Measurements from ENCODE around the gene HACD2.
"Not testable (repeated sequence)": the region's sequence is repeated elsewhere in the genome, so short reads cannot be mapped to it uniquely, and the experiment has no call there.

The HACD2 gene

GRCh38 chr3:123522320-123523022 lies 62.4 kb downstream of the HACD2 start:
- no peak for DNase-seq

- no peak for DNase-seq
Observed at GRCh38 chr3:123521179-123521969, 63.5 kb downstream of the HACD2 start.

GRCh38 chr3:123520656-123521055 lies 64.2 kb downstream of the HACD2 start:
- DNase-seq, result no peak

- no peak for DNase-seq
Observed at GRCh38 chr3:123518892-123519485, 65.9 kb downstream of the HACD2 start.

DNA sequence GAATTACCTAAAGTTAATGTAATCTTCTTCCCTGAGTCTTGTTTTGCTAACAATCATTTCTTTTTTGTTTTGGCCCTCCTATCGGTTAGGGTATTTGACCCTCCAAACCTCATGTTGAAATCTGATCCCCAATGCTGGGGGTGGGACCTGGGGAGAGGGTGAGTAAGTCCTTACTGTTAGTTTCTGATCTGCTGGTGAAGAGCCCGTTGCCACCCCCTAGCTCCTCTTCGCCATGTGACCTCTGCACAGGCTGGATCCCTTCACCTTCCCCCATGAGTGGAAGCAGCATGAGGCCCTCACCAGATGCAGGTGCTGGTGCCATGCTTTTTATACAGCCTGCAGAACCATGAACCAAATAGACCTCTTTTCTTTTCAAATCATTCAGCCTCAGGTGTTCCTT lies 73.1 kb downstream of the HACD2 start:
- DNase-seq, result no peak

DNA sequence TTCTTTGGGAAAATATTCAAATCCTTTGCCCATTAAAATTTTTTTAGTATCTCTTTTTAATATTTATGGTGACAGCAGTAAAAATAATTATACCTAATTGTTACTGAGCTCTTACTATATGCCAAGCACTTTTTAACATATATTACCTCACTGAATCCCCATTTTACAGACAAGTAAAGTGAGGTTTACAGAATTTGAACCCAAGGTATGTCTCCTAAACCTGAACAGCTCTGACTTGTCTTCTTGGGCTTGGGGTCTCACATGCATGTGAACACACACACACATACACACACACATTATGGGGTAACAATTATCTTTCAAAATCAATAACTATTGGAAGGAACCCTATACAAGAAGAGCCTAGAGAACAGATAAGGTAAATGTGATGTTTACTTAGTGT lies 73.8 kb downstream of the HACD2 start:
- DNase-seq, result no peak

DNA sequence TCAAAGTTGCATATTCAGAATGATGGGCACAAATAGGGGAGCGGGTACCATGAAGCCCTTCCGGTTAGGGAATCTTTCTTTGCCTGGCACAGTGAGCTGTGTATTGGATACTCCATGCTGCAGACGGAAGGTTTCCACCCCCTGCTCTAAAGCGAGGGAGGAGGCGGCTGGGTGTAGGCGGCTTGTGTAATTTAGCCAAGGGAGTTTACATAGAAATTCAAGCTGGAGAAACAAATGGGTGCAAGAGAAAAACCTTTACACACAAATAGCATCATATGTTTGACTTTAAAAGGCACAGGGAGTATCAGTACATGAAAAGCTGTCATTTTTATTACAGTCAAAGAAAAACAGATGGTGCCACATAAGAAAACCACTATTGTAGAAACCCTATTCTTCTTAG lies 76.7 kb downstream of the HACD2 start:
- DNase-seq, result no peak

GRCh38 chr3:123505820-123506219 lies 79.0 kb downstream of the HACD2 start:
- DNase-seq, result no peak

- no peak for DNase-seq
Observed at GRCh38 chr3:123503203-123503602, 81.7 kb downstream of the HACD2 start.

DNA sequence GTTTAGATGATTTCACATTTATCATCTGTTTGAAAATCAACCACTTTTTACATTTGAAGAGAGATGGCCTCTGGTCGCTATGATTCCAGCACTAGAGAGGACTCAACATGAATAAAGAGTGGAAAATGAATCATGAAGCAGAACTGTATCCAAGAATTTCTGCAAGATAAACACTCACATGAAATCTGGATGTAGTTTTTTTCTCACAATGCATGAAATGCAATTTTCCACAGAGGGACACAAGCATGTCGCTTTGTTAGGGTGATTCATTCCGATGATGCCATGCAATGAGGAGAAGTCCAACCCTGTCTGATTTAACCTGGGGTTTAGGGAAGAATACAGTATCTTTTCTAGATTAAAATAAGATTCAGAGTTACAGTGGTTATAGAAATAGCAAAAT lies 85.5 kb downstream of the HACD2 start:
- DNase-seq, result no peak

- no peak for DNase-seq
Observed at GRCh38 chr3:123498761-123499160, 86.1 kb downstream of the HACD2 start.

GRCh38 chr3:123493912-123494311 lies 90.9 kb downstream of the HACD2 start:
- DNase-seq, result no peak

DNA sequence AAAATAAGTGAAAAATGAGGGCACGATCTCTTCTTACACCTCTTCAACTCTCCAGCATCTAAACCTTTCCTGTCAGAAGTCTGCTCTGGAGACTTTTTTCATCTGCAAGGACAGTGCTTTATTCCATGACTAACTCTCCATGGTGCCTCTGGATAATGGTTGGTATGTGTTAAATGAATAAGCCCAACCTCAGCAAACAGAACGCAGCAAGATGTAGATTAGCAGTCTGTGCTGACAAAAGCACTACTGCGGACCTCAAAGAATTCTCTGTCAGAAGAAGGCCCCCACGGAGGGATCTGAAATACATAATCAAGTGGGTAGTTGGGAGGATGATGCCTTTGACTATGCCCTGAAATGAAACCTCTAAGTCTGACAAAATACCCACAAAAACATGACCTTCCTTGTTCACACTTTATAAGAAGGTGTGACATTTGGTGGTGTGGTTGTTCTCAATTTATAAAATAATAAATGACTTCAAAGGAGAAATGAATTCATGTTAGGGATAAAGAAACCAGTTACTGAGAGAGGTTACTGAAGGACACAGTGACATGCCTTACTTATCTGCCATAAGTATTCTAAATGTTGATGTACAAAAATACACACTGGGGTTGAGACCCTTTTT lies 92.8 kb downstream of the HACD2 start:
- DNase-seq, result no peak

DNA sequence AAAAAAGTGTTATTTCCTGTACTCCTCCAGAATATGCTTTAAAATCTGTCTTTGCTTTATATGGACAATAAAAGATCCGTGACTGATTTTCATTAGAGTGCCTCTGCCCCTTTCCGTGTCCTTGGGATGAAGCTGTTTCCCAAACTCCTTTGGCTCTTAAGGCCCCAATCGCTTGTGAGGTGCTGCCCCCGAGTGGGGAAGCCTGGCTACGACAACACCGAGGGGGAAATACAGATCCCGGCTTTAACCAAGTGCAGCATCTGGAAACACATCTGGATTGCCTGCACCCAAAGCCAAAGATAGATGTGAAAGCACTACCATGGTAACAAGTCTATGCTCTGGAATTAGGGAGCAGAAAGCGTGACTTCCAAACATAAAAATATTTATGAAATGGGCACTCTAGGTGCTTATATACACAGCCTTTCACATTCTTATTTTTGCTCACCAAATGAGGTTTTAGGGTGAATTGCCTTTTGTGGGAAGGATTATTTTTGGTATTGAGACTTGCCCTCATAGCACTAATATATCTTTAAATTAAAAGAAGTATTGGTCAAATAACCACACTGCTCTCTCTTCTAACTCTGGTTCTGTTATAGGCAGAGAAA lies 95.4 kb downstream of the HACD2 start:
- no peak for DNase-seq

GRCh38 chr3:123488645-123489347 lies 96.1 kb downstream of the HACD2 start:
- DNase-seq, result no peak

GRCh38 chr3:123487063-123487462 lies 97.8 kb downstream of the HACD2 start:
- not testable (repeated sequence) for DNase-seq

- DNase-seq, result no peak
Observed at GRCh38 chr3:123486460-123486859, 98.4 kb downstream of the HACD2 start.

DNA sequence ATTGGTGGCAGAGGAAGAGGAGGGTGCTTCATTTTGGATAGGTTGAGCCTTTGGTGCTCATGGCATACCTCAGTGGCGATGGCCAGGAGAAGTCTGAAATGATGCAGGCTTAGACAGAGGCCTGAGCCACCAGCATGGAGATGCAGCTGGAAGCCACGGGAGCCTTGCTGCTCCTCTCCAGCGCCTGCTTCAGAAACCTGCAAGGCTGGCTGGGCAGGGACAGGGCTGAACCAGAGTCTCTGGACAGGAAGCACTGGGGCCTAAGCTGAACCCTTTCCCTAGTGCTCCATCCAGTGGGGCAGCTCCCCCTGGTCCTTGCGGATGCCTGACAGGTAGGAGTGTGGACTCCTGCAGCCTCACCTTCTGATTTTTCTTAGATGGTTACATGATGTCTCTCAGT lies 99.3 kb downstream of the HACD2 start:
- DNase-seq, result no peak

- DNase-seq, result no peak
Observed at GRCh38 chr3:123483146-123483545, 101.7 kb downstream of the HACD2 start.

- no peak for DNase-seq
Observed at GRCh38 chr3:123481722-123482457, 103.0 kb downstream of the HACD2 start.

DNA sequence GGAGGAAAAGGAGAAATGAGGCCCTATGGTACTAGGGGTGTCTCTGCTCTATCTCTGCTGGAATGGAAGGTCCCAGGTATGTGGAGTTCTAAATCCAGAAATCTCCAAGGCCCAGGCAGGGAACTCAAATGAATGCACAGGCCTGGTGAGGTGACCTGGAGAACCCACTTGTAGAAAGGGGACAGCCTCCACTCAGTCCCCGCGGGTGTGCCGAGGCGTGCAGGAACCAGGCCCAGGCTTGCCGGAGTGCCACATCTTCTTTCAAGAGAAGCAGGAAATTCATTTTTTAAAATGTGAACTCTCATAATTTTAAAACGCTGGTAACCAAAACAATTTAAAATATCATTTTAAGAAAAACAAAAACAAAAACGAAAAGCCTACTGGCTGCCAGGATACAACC lies 103.8 kb downstream of the HACD2 start:
- no peak for DNase-seq

GRCh38 chr3:123480428-123480827 lies 104.4 kb downstream of the HACD2 start:
- no peak for DNase-seq
